Inflammatory macrophage (primary cell): Measurements from ENCODE around the gene MLPH.

ENCODE experiments used
- DNase-seq, 2 donors: peaks; one replicate each; pipeline ENCODE4 v3.0.0-alpha.2; 2020 to 2022

MLPH gene

DNA sequence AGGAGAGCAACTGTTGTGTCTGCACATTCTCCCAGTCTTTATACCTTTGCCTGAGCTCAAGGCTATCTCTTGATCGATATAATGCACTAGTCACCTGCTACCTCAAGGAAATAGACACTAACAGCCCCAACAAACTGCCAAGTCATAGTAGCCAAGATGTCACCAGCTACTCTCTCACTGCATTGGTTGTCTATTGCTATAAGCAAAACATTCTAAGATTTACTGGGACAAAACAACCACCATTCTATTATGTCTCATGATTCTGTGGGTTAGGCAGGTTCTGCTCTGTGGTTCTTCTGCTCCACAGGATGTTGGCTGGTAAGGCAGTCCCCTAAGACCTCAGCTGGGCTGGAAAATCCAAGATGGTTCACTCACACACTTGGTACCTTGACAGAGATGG lies 28.5 kb upstream of the MLPH start:
- no peak for DNase-seq

GRCh38 chr2:237459226-237459625 lies 27.8 kb upstream of the MLPH start:
- no peak for DNase-seq

DNA sequence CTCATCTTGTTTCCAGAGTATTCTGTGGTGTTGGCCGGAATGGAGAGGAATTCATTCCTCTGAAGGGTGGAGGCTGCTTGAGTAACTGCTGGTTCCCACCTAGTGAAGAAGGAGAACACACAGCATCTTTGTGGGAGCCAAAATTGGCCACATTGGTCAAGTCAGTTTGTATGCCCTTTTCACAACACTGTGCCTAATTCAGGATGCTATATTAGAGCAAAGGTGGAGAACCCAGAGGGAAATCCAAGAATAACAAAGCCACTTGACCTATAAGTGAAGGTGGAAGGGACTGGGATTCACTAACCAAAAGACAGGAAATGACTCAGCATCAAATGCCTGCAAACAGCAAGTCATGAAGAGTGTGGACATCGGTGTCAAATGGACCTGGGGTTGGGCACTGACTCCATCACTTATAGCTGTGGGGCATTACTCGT lies 27.3 kb upstream of the MLPH start:
- peak; percentile 4 to 27 for DNase-seq

GRCh38 chr2:237464757-237465391 lies 22.2 kb upstream of the MLPH start:
- no peak for DNase-seq

- DNase-seq = no peak
Measured at GRCh38 chr2:237465515-237466148, 21.4 kb upstream of the MLPH start.

- no peak for DNase-seq
Measured at GRCh38 chr2:237466211-237466610, 20.8 kb upstream of the MLPH start.

GRCh38 chr2:237467447-237468179 lies 19.4 kb upstream of the MLPH start:
- DNase-seq = no peak

GRCh38 chr2:237469410-237469809 lies 17.6 kb upstream of the MLPH start:
- peak; percentile 82 to 86 for DNase-seq

DNA sequence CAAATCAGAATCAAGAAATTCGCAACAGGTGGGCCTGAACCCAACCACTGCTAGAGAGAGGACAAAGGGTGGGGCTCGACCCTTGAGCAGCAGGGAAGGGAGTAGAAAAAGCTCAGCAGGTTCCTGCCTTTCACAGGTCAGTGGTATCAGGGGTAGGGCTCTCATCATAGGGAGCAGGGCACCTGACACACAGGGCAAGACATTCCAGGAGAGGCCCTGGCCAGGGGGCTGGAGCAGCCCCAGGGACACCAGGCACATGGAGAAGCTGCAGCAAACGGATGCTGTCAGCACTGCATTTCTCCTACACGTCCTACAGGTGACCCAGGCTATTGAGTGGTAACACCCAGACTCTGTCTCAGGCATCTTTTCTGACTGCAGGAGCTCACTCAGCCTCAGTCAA lies 17.2 kb upstream of the MLPH start:
- DNase-seq = no peak

GRCh38 chr2:237470914-237471313 lies 16.1 kb upstream of the MLPH start:
- no peak for DNase-seq

GRCh38 chr2:237471438-237472186 lies 15.4 kb upstream of the MLPH start:
- DNase-seq = peak; percentile 55 to 62

DNA sequence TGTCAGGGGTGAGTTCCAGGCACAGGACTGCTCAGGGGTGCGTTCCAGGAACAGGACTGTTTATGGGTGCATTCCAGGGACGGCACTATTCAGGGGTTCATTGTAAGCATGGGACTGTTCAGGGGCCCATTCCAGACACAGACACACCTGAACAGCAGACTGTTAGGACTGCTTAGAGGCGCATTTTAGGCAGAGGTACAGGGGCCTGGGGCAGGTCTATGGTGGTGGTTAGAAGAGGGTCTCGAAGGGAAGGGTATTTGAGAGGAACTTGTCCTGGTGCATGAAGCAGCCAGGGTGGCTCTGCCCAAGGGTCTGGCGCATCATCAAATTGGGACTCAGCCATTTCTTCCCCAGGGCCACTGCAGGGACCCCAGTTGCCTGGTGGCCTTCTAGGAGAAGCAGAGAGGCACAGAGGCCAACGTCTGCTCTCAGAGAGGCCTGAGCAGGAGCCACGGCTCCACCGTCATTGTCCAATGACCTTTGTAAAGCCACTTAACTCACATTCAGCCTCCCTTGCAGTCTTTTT lies 14.8 kb upstream of the MLPH start:
- no peak for DNase-seq

DNA sequence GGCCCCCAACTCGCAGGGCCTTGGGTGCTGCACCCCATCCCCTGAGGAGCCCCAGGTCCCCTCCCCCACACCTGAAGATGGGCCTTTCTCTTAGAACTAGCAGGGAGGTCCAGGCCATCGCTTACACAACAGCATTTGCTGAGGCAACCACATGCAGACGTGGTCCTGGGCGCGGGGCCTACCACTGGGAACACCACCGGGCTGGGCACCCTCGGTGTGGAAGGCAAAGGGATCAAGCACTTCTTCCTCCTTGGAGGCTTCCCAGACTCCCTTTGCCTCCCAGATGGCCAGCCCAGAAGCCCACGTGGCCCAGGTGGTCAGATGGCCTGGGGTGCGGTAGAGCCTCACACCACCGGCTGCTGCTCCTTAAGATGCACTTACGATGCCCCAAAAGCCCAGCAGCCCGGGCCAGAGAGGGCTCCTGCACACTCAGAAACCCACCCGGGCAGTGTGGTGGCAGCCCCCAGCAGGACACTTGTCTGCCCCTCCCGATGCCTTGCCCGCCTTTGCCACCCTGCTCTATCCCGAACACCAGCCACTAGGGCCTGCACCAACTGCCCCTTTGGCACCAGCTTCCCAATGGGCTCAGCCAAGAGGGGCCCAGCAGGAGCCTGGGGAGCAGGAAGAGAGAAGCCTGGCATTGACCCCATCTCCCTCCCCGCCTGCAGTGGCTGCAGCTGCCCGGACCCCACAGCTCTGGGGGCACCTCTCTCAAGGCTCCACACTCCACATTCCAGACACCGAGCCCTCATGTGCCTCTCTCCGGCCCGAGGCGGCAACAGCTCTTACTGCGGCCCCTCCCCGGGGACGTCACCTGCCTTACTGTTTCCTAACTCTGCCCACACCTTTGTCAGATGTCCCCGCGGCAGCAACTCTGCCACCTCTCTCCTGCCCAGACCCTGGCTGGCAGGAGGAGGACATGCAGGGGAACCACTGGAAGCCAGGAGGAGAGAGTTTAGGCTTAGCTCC lies 13.9 kb upstream of the MLPH start:
- peak in 1 of 2 donors; percentile 14 for DNase-seq

DNA sequence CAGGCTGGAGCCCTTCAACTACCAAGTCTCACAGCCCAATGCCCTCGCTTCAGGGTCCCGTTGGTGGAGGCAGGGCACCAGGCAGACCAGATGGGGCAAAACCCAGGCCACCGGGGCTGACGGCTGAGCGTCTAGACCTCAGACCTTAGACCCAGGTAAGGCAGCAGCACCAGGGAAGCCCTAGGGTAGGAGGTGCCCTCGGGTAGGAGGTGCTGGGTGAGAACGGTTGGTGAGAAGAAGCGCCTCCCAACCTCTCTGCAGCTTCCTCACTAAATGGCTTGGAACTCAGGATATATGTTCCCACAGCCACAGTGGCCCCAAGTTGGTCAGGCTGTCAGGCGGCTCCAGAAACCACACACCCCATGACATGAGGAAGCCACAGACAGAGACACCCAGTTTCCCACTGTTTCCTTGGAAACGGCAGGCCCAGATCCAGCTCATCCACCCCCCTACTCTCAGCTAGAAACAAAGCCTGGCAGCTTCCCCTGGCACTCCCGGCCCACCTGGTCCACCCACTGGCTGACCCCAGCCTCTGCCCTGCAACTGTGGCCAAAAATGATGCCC lies 13.1 kb upstream of the MLPH start:
- DNase-seq = peak; percentile 93 to 96

DNA sequence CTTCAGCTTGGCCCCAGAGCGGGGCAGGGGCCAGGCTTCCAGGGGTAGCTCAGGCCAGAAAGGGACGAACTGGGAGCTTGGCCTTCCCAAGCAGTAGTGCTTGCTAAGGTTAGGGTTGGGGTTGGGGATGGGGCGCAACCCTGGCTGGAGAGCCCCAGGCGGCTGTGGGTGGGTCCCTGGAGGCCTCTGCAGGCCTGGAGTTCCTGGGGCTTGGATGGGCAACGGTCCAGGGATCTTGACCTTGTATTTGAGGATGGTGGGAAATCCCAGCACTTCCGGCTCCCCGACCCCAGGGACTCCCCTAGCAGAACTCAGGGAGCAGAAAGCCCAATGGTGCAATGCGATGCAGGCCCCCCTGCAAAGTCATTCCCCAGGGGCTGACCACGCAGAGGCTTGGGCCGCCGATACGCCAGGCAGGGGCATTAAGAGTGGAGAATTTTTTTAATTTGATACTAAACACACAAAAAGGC lies 12.6 kb upstream of the MLPH start:
- DNase-seq = no peak

- peak; percentile 65 to 80 for DNase-seq
Measured at GRCh38 chr2:237474931-237475703, 11.9 kb upstream of the MLPH start.

DNA sequence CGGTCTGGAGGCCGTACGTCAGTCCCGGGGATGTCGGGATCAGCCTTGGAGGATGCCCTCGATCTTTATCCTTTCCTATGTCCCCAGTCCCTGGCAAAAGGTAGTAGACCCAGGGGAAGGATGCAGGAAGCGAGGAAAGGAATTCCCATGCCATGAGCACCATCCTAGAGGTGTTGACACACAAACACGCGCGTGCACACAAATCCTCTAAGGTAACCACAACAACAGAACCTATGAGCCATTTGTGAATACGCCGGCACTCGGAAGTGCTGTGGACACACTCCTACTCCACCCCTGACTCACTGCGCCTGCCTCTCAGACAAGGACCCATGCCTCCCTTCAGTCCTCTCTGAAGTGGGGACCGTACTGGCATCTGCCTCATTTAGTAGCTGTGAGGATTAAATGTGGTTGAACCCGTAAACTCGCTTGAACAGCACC lies 11.3 kb upstream of the MLPH start:
- DNase-seq = peak; percentile 45 to 79

DNA sequence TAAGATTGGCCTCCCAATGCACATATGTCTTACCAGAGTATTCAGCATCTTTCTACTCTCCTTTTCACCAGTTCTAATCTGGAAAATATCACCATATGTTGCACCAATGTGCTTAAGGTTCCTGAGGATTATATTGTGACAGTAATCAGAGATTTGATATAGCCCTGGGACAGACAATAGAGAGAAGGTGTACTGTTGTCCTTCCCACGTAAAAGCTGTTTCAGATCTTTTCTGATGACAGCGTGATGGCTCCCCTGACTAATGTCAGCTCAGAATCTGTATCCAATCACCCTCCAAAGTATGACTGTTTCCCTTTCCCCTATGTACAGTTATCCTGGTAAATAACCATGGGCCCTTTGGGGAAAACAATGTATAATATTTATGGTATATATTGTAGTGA lies 9.0 kb upstream of the MLPH start:
- DNase-seq = no peak

DNA sequence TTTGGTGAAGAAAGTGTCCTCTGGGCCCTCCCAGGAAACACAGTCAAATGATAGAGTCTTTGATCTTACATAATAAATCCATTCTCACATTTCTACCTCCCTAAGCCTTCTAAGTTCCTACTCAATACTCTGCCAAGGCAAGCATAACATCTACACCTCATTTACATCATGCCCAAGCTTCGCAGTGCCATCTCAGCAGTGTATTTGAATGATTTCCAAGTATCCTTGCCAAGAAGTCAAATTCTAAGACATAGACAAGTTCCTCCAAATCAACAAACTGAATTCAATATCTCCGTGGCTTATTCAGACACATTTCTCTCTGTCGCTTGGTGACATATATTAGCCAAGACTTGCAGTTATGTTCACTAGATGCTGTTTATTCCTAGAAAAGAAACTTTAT lies 8.1 kb upstream of the MLPH start:
- no peak for DNase-seq

DNA sequence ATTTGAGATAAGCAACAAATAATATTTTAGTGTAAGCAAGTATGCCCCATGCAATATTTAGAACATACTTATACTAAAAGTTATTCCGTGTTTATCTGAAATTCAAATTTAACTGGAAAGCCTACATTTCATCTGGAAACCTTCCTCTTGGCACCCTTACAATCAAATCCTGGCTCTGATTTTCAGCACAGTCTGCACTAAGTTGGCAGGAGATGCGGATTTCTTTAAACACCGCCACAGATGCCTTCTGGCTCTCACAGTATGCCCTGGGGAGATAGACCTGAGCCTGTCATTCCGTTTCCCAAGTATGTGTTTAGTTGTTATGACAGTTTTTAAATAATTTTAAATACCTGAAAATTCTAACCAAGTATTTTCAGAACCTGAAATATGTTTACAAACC lies 7.3 kb upstream of the MLPH start:
- DNase-seq = no peak
